GM19438 (cell line): ENCODE data around the gene SLC50A1.

ENCODE experiments used
- ATAC-seq: cut with Tn5 transposase; IDR thresholded peaks from one replicate; pipeline ENCODE4 v1.9.1; 2021; ENCODE audit warnings: low read depth; ENCODE audit not compliant: unreplicated experiment

The SLC50A1 gene, protein sequence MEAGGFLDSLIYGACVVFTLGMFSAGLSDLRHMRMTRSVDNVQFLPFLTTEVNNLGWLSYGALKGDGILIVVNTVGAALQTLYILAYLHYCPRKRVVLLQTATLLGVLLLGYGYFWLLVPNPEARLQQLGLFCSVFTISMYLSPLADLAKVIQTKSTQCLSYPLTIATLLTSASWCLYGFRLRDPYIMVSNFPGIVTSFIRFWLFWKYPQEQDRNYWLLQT

DNA sequence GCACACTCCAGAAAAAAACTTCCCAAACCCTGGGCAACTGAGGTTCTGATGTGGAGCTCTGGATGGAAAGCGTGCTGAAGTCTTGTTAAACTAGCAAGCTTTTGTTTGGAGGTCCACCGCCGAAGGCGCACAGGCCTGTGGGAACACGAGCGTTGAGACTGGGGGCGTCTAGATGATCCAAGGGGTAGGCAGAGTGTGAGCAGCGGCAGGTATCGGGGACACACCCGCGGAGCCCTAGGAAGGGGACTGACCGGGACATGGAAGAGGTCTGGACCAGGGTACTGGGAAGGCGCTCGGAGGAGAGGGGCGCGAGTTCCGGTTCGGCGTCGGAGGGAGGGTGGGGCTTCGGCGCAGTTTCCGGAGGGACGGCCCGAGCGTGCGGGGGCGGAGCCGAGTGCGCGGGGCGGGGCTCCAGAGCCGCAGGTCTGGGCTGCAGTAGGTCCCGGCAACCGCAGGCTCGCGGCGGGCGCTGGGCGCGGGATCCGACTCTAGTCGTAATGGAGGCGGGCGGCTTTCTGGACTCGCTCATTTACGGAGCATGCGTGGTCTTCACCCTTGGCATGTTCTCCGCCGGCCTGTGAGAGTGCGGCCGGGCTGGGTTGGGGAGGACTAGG is at the start of gene SLC50A1:
Gene SLC50A1, plus strand, starts transcription at position 438 of the 614 bp plus-strand sequence. Its CDS starts 60 bp downstream, at position 498.
- peak; percentile 72 for ATAC-seq

DNA sequence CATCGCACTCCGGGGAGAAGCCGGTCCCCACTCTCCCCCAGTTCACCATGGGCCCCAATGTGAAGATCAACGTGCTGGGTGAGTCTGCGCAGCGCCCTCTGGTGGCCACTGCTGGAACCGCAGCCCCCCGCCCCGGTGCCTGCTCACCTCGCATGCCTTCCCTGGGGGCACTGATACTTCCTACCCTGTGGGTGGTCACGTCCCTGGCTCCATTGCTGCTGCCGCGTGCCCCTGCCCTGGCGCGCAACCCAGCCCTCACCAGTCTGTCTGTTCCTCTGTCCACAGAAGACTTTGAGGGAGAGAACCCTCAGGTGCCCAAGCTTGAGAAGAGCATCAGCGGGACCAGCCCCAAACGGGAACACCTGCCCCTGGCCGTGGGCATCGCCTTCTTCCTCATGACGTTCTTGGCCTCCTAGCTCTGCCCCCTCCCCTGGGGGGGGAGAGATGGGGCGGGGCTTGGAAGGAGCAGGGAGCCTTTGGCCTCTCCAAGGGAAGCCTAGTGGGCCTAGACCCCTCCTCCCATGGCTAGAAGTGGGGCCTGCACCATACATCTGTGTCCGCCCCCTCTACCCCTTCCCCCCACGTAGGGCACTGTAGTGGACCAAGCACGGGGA is 49.4 kb upstream of the SLC50A1 start:
- ATAC-seq, result no peak

DNA sequence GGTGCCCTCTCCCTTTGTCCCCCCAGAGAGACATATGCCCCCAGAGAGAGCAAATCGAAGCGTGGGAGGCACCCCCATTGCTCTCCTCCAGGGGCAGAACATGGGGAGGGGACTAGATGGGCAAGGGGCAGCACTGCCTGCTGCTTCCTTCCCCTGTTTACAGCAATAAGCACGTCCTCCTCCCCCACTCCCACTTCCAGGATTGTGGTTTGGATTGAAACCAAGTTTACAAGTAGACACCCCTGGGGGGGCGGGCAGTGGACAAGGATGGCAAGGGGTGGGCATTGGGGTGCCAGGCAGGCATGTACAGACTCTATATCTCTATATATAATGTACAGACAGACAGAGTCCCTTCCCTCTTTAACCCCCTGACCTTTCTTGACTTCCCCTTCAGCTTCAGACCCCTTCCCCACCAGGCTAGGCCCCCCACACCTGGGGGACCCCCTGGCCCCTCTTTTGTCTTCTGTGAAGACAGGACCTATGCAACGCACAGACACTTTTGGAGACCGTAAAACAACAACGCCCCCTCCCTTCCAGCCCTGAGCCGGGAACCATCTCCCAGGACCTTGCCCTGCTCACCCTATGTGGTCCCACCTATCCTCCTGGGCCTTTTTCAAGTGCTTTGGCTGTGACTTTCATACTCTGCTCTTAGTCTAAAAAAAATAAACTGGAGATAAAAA is 48.7 kb upstream of the SLC50A1 start:
- no peak for ATAC-seq

DNA sequence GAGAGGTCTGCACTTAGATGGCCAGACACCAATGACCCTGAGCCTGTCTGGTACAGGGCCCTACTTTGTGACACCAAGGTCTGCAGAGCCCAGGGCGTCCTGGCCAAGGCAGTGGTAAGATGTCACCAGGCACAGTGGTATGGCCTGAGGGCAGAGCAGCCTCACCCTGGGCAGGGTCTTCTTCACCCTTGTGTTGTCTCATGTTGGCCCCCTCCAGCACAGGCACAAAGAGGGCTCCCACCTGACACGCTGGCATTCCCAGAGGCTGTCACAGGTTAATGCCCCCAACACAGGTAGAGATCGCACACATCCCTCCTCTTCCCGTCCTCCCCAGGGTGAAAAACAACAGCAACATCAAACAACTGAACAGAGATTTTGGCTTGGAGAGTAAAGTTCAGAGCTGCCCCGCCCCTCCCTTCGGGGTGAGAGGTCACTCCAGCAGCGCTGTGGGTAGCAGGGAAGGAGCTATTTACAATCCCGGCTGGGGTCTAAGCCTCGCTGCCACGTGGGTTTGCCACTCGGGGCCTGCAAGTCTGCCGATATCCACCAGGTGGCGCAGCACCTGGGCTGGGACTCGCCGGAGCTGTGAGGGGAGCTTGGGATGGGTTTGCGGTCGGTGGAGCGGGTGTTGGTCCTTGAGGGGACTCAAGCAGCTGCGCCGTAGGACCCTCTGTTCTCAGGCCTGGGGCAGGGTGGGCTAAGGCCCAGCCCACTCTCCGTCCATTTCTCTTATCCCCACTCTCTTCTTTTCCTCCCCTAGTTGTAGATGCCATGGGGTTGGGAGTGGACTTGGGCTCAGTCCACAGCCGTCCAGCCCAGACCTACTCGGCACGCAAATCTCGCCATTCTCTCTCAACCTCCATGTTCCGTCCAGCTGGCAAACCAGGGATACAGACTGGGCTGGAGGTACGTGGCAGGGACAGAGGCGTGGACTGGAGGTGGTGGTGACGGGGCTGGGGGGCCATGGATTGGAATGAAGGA is 44.3 kb upstream of the SLC50A1 start:
- no peak for ATAC-seq

DNA sequence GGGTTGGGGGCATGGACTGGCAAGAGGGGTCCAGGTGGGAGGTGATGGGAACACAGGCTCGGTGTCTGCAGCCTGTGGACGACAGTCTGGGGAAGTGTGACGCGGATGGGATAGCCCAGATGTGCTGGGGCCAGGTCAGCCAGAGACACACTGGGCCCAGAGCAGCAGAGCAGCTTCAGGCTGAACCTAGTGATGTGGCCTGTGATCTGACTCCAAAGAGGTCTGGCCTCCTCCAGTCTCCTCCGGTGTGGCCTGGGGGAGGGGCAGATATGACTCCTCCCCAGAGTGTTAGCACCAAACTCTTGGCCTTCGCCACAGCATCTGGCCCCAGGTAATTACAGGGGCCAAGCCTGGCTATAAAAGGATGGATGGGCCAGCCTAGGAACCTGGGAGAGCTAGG is 43.5 kb upstream of the SLC50A1 start:
- no peak for ATAC-seq

DNA sequence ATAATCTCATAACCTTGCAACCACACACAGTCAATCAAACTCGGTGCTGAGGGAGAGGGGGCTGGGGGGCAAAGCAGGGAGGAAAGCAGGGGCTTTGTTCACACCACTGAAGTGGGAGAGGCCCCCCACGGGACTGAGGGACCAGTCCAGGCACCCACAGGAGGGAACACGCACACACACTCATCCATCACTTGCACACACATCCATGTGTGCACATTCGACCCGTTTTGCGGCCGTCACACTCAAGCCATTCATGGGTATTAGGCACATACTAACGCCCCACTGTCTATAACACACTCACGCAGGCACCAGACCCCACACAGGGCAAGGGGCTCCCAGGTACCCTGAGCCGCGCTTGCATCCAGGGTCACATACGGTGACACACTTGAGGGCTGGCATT is 43.0 kb upstream of the SLC50A1 start:
- ATAC-seq, result no peak

DNA sequence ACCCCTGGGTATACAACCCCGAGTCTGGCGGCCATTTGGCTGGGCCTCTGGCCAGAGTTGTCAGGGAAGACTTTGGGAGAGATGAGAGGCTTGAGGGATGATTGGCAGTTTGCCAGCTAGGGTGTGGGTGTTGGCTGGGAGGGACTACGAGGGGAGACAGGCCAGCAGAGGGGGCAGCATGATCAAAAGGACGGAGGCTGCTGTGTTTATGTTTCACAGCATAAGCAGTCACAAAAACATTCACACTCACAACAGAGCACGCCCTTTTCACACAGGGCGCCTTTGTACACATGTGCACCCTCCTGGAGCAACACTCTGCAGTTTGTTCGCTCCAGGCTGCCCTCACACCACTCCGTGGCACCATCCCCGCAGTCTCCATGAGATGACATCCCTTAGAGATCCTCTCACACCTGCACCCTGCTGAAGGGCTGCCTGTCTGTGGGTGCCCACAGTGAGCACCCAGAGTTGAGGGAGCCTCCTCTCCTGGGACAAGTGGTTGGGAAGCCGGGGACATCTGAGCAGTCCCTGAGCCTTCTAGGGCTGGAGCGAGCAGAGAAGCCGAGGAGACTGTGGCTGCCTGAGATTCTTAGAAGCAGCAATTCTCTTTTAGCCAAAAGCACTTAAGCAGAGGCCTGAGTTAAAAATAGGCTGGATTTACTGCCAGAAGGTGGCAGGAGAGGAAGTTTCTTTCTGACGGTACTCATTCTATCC is 41.6 kb upstream of the SLC50A1 start:
- no peak for ATAC-seq

DNA sequence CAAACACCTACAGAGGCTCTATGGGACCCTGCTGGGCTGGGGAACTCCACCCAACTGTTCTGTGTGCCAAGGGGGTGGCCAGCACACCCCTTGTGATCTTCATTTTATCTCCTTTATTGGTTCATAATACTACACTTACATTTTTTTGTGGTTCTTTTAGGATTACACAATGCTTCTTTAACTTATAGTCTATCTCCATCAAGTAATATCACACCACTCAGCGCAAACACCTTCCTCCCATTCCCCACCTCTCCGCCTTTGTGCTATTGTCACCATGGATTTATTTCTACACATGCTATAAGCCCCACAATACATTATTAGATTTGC is 41.1 kb upstream of the SLC50A1 start:
- no peak for ATAC-seq

DNA sequence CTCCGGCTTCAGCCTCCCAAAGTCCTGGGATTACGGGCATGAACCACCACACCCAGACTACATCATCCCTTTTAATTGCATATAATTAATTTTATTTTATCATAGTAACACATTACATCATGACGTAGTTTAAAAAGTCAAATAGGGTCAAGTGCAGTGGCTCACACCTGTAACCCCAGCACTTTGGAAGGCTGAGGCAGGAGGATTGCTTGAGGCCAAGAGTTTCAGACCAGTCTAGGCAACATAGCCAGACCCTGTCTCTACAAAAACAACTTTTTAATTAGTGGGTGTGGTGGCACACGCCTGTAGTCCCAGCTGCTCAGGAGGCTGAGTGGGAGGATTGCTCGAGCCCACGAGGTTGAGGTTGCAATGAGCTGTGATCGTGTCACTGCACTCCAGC is 36.3 kb upstream of the SLC50A1 start:
- no peak for ATAC-seq

DNA sequence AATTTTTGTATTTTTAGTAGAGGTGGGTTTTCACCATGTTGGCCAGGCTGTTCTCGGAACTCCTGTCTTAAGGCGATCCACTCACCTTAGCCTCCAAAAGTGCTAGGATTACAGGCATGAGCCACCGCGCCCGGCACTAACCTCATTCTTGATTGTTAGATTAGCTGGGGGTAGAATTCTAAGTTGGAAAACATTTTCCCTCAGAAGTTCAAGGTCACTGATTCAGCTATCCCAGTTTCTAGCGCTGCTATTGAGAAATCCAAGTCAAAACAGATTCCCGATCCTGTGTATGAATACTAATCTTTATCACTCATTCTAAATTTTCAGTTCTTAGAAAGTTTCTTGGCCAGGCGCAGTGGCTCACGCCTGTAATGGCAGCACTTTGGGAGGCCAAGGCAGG is 32.3 kb upstream of the SLC50A1 start:
- ATAC-seq, result no peak

DNA sequence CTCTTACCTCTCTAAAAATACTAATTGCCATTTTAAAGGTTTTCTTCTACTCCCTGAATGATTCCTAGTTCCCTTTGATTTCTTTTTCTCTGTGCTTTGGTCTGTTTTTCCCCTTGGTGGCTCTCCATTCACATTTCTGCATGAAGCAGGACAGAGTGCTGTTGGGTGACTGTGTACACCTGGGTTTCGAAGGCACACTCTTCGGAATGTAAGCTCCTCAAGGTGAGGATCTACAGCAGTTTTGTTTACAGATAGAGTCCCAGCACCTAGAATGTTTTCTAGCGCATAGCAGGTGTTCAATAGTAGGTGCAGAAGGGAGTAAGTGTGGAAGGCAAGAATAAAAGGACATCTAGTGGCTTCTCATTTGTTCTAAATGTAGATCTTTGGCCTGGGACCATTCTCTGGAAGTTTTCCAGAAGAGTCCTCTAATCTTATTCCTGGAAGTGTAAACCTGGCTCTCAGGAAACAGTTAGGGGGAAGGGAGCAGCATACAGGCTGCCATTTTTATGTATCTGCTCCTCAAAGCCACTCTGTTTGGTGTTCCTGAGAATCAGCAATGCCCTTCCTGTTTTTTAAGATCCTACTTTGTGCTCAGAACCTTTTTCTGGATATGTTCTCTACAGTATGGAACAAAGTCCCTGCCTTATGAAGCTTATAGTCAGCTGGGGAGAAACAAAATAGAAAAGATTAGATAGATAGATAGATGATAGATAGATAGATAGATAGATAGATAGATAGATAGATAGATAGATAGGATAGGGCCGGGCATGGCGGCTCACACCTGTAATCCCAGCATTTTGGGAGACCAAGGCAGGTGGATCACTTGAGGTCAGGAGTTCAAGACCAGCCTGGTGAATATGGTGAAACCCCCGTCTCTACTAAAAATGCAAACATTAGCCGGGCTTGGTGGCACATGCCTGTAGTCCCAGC is 30.8 kb upstream of the SLC50A1 start:
- no peak for ATAC-seq

DNA sequence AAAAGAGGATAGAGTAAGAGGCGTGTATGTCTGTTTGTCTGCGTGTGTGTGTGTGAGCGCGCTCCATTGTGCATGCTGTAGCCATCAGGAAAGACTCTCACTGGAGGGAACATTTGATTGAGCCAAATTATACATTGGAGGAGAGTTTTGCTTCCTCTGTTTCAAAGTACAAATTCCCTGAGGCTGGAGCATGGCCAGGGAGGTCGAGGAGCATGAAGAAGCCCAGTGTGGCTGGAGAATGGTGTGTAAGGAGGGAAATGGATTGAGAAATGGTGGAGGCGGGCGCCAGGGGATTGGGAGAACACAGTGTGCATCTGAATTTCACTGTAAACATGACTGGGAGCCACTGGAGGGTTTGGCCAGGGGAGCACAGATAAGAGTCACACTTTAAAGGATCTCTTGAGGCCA is 30.0 kb upstream of the SLC50A1 start:
- ATAC-seq, result no peak

DNA sequence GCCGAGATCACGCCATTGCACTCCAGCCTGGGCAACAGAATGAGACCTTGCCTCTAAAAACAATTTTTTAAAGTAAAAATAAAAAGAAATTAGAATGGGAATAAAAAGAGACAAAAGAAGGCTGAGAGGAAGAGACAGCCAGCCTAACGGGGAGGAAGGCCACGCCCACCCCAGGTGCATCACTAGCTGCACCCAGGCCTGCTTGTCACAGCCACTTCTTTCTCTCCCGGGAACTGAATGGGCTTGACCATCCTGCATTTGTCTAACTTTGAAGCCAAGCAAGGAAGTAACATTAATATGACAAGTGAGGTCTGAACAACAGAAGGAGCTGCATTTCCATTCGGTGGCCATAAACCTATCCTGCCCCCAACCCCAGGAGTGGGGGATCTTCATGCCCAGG is 28.8 kb upstream of the SLC50A1 start:
- ATAC-seq, result no peak

DNA sequence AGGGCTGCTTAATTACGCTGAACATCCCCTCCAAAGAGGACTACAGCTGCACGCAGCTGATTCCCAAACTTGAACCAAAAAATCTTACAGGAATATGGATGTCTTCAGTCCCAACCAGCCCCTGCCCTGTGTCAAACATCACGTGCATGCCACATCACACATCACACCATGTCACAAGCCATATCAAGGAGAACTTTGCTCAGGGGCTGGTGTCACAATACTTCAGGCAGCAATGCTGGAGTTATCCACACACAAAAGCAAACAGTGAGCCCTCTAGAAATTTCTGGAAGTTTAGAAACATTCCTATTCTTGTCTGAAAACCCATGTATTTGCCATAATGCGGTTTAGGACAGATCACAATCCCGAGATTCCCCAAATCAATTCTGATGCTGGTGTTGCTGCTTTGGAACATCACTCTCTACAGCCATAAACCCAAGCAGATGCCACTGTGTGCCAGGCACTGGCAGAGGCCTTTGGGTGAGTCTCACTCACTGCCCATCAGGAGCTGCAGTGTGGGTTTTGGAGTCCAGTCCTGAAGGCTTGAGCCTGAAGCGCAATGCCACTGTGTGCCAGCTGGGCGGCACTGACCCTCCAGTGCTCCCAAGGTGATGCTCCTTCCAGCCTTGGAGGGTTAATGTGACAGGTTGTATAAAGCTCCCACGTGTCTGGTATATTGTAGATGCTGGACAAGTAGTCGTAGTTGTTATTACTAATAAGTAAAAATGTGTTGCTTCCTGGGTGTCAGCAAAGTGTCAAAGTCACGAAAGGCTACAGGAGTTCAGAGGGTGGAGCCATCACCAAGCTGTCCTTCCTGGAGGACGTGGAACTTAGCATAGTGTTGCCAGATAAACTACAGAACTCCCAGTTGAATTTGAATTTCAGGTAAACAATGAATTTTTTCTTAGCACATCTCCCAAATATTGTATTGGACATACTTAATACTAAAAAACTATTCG is 28.1 kb upstream of the SLC50A1 start:
- no peak for ATAC-seq

DNA sequence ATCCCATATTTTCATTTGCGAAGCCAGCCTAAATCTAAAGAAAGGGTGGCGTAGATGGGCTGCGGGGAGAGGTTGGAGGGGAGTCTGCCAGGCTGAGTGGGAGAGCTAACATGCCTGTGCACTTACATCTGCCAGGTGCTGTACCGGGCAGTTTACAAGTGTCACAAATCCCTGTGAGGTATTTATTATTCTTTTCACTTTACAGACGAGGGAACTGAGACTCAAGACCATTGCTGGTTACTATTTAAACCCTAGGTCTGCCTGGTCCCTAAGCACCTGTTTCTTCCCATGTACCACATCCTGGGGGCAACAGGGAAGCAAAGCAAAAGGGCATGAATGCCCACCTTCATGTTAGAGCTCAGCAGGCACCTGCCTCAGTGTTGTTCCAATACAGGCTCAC is 27.4 kb upstream of the SLC50A1 start:
- no peak for ATAC-seq

DNA sequence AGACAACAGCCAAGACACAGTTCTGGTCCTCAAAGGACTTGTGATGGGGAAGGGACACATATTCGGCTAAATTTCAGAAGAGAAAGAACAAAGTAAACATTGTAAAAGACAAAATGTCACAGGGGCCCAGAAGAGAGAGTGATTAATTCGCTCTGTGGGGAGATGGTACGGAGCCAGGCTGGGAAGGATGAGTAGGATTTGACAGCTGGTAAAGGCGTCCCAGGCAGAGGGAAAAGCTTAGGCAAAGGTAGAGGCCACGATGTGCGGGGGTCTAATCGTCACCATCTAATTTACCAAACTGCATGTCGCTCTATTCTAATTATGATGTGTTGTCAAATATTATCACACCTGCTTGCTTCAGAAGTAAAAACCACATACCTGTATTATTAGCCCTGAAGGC is 25.3 kb upstream of the SLC50A1 start:
- ATAC-seq, result no peak

DNA sequence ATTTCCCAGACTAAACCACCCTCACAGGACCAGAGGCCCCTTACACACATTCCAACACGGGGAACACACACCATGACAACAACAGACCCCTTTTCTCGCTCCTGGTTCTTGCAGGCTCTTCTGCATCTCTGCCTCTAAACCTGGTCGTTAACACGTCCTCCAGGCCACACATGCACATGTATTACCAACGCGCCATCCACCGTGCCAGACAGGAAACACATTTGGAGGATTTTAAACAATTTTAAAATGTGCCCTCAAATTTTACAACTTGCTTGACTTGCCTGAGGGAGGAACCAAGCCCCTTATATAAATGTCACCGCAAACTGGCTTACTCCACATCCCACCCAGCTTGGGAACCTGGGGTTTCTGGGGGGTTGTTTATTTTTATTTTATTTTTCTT is 24.8 kb upstream of the SLC50A1 start:
- no peak for ATAC-seq

DNA sequence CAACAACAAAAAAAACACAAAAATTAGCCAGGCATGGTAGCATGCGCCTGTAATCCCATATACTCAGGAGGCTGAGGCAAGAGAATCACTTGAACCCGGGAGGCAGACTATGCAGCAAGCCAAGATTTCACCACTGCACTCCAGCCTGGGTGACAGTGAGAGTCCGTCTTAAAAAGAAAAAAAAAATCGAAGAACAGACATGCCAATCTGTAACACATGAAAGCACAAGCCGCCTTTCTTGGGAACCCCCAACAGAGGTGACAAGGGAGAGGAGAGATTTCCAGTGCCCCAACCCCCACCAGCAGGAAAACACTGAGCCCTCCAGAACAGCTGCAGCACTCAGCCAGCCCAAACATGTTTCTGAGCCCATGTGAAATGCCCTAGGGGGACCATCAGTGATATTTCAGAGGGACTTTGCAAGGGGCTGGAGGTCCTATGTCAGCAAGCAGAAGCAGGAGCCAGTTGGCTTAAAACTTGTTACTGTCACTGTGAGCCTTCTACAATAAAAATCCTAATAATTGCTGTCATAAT is 22.1 kb upstream of the SLC50A1 start:
- ATAC-seq, result no peak
